GM21529 (cell line): ENCODE data around the gene KLHDC2.
"Not testable (repeated sequence)": the region's sequence is repeated elsewhere in the genome, so short reads cannot be mapped to it uniquely, and the experiment has no call there.

Experiments
- ATAC-seq: cut with Tn5 transposase; IDR thresholded peaks from one replicate; pipeline ENCODE4 v1.9.1; 2021; ENCODE audit not compliant: unreplicated experiment

The KLHDC2 gene

DNA sequence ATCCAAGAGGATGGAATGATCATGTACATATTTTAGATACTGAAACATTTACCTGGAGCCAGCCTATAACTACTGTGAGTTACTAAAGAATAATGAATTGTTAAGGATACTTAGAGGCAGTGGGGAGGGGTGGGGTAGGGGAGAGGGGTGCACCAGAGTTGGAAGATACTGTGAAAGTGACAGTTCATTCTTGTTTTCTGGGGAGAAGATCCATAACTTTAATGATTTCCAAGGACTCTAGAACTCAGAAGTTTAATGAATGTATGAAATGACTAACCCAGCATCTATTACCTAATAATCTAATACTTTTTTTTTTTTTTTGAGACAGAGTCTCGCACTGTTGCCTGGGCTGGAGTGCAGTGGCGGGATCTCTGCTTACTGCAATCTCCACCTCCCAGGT lies 10.5 kb downstream of the KLHDC2 start:
- no peak for ATAC-seq

DNA sequence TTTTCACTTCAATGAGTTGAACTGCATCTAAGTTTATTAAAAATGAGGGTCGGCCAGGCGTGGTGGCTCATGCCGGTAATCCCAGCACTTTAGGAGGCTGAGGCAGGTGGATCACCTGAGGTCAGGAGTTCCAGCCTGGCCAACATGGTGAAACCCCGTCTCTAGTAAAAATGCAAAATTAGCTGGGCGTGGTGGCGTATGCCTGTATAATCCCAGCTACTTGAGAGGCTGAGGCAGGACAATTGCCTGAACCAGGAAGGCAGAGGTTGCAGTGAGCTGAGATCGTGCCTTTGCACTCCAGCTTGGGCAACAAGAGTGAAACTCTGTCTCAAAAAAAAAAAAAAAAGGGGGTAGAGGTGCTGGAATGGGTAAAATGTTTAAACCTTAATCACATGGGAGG lies 13.1 kb downstream of the KLHDC2 start:
- ATAC-seq, result not testable (repeated sequence)

GRCh38 chr14:49783394-49784014 lies 15.6 kb downstream of the KLHDC2 start:
- no peak for ATAC-seq

DNA sequence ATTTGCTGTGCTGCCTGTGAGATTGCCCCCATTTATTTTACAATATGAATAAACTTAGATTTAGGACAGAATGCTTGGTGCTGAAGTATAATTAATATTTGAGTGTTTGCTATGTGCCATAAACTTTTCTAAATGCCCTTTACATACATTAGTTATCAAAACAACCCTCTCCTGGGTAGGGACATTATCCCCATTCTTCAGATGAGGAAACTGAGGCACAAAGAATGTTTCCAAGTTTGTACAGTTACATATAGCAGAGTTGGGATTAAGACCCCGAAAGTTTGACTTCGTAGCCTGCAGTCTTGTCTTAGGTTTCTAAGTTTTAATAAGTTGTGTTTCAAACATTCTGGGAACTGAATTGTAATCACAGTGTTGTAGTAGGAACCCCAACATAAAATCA lies 18.4 kb downstream of the KLHDC2 start:
- ATAC-seq, result no peak

DNA sequence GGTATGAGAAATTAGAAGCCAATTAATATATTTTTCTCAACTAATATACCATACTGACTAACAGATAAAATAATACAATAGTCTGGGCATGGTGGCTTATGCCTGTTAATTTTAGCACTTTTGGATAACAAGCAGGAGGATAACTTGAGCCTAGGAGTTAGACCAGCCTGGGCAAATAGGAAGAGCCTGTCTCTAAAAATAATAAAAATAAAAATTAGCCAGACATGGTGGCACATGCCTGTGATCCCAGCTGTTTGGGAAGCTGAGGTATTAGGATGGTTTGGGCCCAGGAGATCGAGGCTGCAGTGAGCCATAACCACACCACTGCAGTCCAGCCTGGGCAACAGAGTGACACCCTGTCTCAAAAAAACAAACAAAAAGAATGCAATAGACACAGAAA lies 24.7 kb downstream of the KLHDC2 start:
- ATAC-seq, result no peak

DNA sequence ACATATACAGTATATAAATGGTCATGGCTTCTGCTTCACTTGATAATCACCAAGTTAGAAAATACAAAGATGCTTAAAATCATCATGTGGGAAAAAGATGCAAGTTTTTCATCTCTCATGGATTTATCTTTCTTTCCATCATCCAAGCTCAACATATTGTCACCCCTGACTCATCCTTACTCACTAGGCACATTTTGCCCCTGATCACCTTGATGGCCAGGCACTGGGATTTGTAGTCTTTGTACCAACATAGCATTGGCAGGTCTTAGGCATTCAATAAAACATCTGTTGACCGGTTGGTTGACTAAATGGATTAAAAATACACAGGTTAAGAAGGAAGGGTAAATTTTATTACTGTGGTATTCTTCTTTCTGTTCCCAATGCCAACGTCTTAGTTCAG lies 28.1 kb downstream of the KLHDC2 start:
- no peak for ATAC-seq

- no peak for ATAC-seq
Measured at GRCh38 chr14:49808780-49809179, 40.8 kb downstream of the KLHDC2 start.

GRCh38 chr14:49816118-49816517 lies 48.2 kb downstream of the KLHDC2 start:
- ATAC-seq, result not testable (repeated sequence)

GRCh38 chr14:49816844-49817243 lies 48.9 kb downstream of the KLHDC2 start:
- no peak for ATAC-seq

- no peak for ATAC-seq
Measured at GRCh38 chr14:49820176-49820575, 52.2 kb downstream of the KLHDC2 start.

- no peak for ATAC-seq
Measured at GRCh38 chr14:49828640-49829039, 60.7 kb downstream of the KLHDC2 start.
